ENCODE results near the gene TBX10. TPM values are rescaled to one million over a fixed set of nuclear protein-coding genes. Genes with fewer than 3 reads are reported as not detected.

TBX10 gene
- total RNA-seq, 1 donor from 2014 or later, result not detected

DNA sequence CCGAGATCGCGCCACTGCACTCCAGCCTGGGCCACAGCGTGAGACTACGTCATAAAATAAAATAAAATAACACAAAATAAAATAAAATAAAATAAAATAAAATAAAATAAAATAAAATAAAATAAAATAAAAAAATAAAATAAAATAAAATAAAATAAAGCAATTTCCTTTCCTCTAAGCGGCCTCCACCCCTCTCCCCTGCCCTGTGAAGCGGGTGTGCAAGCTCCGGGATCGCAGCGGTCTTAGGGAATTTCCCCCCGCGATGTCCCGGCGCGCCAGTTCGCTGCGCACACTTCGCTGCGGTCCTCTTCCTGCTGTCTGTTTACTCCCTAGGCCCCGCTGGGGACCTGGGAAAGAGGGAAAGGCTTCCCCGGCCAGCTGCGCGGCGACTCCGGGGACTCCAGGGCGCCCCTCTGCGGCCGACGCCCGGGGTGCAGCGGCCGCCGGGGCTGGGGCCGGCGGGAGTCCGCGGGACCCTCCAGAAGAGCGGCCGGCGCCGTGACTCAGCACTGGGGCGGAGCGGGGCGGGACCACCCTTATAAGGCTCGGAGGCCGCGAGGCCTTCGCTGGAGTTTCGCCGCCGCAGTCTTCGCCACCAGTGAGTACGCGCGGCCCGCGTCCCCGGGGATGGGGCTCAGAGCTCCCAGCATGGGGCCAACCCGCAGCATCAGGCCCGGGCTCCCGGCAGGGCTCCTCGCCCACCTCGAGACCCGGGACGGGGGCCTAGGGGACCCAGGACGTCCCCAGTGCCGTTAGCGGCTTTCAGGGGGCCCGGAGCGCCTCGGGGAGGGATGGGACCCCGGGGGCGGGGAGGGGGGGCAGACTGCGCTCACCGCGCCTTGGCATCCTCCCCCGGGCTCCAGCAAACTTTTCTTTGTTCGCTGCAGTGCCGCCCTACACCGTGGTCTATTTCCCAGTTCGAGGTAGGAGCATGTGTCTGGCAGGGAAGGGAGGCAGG, 56.0 kb downstream of the TBX10 start, which contains the start of gene GSTP1:
GSTP1 (plus strand) TSS at position 566 of the 958 bp plus-strand sequence; CDS start at position 598, 32 bp downstream.
- FAIRE-seq (no peak), DNase-seq (ENCODE audit: low spot score in 2 of 2) (peak; percentile 91 to 93)

DNA sequence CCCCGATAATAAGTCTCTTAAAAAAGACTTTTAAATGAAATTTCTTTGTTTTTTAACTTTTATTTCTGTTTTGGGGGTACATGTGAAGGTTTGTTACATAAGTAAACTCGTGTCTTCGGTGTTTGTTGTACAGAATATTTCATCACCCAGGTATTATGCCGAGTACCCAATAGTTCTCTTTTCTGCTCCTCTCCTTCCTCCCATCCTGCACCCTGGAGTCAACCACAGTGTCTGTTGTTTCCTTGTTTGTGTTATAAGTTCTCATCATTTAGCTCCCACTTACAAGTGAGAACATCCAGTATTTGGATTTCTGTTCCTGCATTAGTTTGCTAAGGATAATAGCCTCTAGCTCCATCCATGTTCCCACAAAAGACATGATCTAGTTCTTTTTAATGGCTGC, 57.6 kb downstream of the TBX10 start:
- FAIRE-seq, result no peak
- no peak for DNase-seq (ENCODE audit: low spot score in 2 of 2)

DNA sequence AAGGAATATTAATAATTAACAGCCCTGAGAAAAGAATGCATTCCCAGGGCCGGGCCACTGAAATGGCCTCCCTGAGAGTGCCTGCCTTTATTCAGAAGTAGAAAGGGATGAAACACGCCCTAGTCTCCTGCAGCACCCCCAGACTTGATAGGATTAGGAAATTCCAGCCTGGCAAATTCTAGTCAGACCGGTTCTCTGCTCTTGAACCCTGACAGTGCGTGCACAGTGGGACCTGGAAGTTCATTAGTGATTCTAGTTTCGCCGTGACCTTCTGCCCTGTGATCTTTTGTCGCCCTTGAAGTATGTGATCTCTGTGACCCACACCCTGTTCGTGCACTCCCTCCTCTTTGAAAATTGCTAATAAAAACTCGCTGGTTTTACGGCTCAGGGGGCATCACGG, 58.1 kb downstream of the TBX10 start:
- DNase-seq (ENCODE audit: low spot score in 2 of 2) (no peak), FAIRE-seq (no peak)

Small RNA genes within 50 kb of the gene (small RNA-seq; reads per million reads assigned to genes)
- gene AP003385.3 (not detected), gene RPL37P2 (0.28 reads per million, percentile 10 among the genes with 10 or more reads in this experiment)

Other genes with a start within 250 kb of the TBX10 start
- 11.8 TPM for gene RAD9A, start 247.8 kb downstream of the TBX10 start, total RNA-seq
- gene PPP1CA, start 237.9 kb downstream of the TBX10 start, total RNA-seq, result 69.3 TPM
- gene TBC1D10C, start 235.7 kb downstream of the TBX10 start, total RNA-seq, result not detected
- gene CARNS1, start 224.1 kb downstream of the TBX10 start, total RNA-seq, result under 0.01 TPM
- 15.1 TPM for gene RPS6KB2, start 211.3 kb downstream of the TBX10 start, total RNA-seq
- gene PTPRCAP, start 202.1 kb downstream of the TBX10 start, total RNA-seq, result not detected
- 24.1 TPM for gene CORO1B, start 196.3 kb downstream of the TBX10 start, total RNA-seq
- gene GPR152, start 187.0 kb downstream of the TBX10 start, total RNA-seq, result not detected
- gene CABP4, start 184.4 kb downstream of the TBX10 start, total RNA-seq, result not detected
- gene TMEM134, start 170.5 kb downstream of the TBX10 start, total RNA-seq, result 17.5 TPM
- 89.3 TPM for gene AIP, start 156.7 kb downstream of the TBX10 start, total RNA-seq
- 32.6 TPM for gene PITPNM1, start 134.4 kb downstream of the TBX10 start, total RNA-seq
- 4.9 TPM for gene CDK2AP2, start 131.6 kb downstream of the TBX10 start, total RNA-seq
- not detected for gene CABP2, start 116.3 kb downstream of the TBX10 start, total RNA-seq
- 206 TPM for gene GSTP1, start 56.0 kb downstream of the TBX10 start, total RNA-seq
- 182 TPM for gene NDUFV1, start 32.8 kb downstream of the TBX10 start, total RNA-seq
- gene NUDT8, start 9.8 kb downstream of the TBX10 start, total RNA-seq, result 1.2 TPM
- gene ACY3, start 11.0 kb upstream of the TBX10 start, total RNA-seq, result not detected
- not detected for gene ALDH3B2, start 34.9 kb upstream of the TBX10 start, total RNA-seq